Measurements from ENCODE around the gene TRIM14. TPM values are rescaled to one million over a fixed set of nuclear protein-coding genes. Genes with fewer than 3 reads are reported as not detected.

TRIM14 gene
- total and polyA plus RNA-seq, 2 of the 13 experiments (the other 11 are each of a cell fraction or from before 2014, with no cell fraction given) = 9.2 to 13.0 TPM

DNA sequence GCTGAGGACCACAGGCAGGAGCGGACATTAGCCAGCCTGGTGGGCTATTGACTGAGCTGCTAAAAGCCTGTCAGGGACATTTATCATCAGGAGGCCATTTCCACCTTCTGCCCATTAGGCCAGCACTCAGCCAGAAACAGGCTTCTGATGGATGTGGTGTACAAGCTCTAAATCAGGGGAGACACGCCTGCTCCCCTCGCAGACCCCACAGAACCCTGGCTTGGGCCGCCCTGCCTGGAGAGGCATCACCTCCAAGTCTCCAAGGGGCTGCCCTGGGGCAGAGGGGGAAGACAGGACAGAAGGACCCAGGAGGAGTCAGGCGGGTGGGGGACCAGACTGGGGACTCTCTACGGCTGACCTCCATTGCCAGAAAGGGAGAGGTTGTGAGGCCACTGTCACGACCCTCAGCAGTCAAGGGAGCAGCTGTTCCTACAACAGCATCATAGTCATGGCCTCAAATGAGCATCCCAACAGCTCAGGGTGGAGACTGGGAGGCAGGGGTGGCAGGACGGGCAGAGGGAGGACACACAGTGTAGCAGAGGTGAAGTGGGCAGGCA is 24.0 kb upstream of the TRIM14 start:
- no peak for ATAC-seq
- H2AFZ ChIP-seq (ENCODE audit: low read length) = no peak overlapping the region
- 100% methylated on average over 3 of the region's 8 CpGs for WGBS (ENCODE audit: low lambda C conversion rate)
- in situ Hi-C loops (cut with HindIII; ENCODE audit: extremely low pct_ligation_motif_present, low pct_unique_long_range_greater_than_20kb) = no loop called here
- peaks cover 0 to 16% of the 10 kb centered on the region in 2 experiments; a peak in 2 of 5 replicates for H3K36me3 ChIP-seq (replicated peaks in 1 of 2; ENCODE audit: control insufficient read depth in 1 of 2, insufficient read depth in 2 of 2, low read length in 2 of 2)
- intact Hi-C loops (cut with micrococcal nuclease; ENCODE audit: unreplicated experiment) = no loop called here
- no peak for FAIRE-seq
- H3K4me3 ChIP-seq (replicated peaks in 1 of 3; ENCODE audit: insufficient read depth in 1 of 3, low read depth in 2 of 3, low read length in 3 of 3) = no peak overlapping the region
- H3K9ac ChIP-seq (ENCODE audit: insufficient read depth, low read depth, low read length) = no peak overlapping the region
- no TSS peak for BruUV-seq (replicated peaks)
- H3K4me1 ChIP-seq (ENCODE audit: insufficient read depth, low read length) = peaks cover 37% of the 10 kb centered on the region
- DNase-seq (ENCODE audit: low spot score) = no peak
- peak overlapping the region; percentile 67 for H3K27ac ChIP-seq (ENCODE audit: extremely low read length, insufficient read depth, low read length)
- no peaks in the 10 kb centered on the region for H3K9me3 ChIP-seq (ENCODE audit: low read length)
- ChIA-PET CTCF (ENCODE audit: low intra/inter-chr PET ratio, low total read pairs) (no interaction called here), POLR2A (interaction anchor here (1.5 kb wide), 1 partner anchor 49 kb away, joined by 4 read pairs; the partner anchor contains the start of gene CORO2A)
- H3K79me2 ChIP-seq (ENCODE audit: insufficient read depth, low read length) = no peaks in the 10 kb centered on the region
- no peaks in the 10 kb centered on the region for H4K20me1 ChIP-seq (ENCODE audit: insufficient read depth, low read length)
- no peaks in the 10 kb centered on the region for H3K27me3 ChIP-seq (ENCODE audit: control insufficient read depth in 1 of 2, insufficient read depth in 2 of 2, low read length in 2 of 2)
- no peak overlapping the region for H3K4me2 ChIP-seq (ENCODE audit: low read depth, low read length)
- TF ChIP-seq, protein P1, sequence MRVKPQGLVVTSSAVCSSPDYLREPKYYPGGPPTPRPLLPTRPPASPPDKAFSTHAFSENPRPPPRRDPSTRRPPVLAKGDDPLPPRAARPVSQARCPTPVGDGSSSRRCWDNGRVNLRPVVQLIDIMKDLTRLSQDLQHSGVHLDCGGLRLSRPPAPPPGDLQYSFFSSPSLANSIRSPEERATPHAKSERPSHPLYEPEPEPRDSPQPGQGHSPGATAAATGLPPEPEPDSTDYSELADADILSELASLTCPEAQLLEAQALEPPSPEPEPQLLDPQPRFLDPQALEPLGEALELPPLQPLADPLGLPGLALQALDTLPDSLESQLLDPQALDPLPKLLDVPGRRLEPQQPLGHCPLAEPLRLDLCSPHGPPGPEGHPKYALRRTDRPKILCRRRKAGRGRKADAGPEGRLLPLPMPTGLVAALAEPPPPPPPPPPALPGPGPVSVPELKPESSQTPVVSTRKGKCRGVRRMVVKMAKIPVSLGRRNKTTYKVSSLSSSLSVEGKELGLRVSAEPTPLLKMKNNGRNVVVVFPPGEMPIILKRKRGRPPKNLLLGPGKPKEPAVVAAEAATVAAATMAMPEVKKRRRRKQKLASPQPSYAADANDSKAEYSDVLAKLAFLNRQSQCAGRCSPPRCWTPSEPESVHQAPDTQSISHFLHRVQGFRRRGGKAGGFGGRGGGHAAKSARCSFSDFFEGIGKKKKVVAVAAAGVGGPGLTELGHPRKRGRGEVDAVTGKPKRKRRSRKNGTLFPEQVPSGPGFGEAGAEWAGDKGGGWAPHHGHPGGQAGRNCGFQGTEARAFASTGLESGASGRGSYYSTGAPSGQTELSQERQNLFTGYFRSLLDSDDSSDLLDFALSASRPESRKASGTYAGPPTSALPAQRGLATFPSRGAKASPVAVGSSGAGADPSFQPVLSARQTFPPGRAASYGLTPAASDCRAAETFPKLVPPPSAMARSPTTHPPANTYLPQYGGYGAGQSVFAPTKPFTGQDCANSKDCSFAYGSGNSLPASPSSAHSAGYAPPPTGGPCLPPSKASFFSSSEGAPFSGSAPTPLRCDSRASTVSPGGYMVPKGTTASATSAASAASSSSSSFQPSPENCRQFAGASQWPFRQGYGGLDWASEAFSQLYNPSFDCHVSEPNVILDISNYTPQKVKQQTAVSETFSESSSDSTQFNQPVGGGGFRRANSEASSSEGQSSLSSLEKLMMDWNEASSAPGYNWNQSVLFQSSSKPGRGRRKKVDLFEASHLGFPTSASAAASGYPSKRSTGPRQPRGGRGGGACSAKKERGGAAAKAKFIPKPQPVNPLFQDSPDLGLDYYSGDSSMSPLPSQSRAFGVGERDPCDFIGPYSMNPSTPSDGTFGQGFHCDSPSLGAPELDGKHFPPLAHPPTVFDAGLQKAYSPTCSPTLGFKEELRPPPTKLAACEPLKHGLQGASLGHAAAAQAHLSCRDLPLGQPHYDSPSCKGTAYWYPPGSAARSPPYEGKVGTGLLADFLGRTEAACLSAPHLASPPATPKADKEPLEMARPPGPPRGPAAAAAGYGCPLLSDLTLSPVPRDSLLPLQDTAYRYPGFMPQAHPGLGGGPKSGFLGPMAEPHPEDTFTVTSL (CRISPR knock-in tag; IDR thresholded peaks at IDR 0.05; ENCODE audit: borderline replicate concordance) = no peak
- no peak for TF ChIP-seq ZEB1 (IDR thresholded peaks at IDR 0.05; ENCODE audit: insufficient replicate concordance, low read depth)
- no peak for TF ChIP-seq ARHGAP35 (CRISPR knock-in tag; IDR thresholded peaks at IDR 0.05; ENCODE audit: borderline replicate concordance)
- TF ChIP-seq PAF1 (CRISPR knock-in tag; IDR thresholded peaks at IDR 0.05) = no peak
- no peak for TF ChIP-seq ZNF768 (CRISPR knock-in tag; IDR thresholded peaks at IDR 0.05)
- TF ChIP-seq TMF1 (CRISPR knock-in tag; IDR thresholded peaks at IDR 0.05; ENCODE audit: low read depth) = no peak
- TF ChIP-seq ZNF607 (CRISPR knock-in tag; IDR thresholded peaks at IDR 0.05; ENCODE audit: borderline replicate concordance) = no peak
- no peak for TF ChIP-seq RAD51 (IDR thresholded peaks at IDR 0.05; ENCODE audit: borderline replicate concordance)
- TF ChIP-seq GTF2F1 (IDR thresholded peaks at IDR 0.05; ENCODE audit: low read length) = no peak
- no peak for TF ChIP-seq SOX6 (IDR thresholded peaks at IDR 0.05)
- no peak for TF ChIP-seq SOX6 (CRISPR knock-in tag; IDR thresholded peaks at IDR 0.05)
- TF ChIP-seq, protein P2, sequence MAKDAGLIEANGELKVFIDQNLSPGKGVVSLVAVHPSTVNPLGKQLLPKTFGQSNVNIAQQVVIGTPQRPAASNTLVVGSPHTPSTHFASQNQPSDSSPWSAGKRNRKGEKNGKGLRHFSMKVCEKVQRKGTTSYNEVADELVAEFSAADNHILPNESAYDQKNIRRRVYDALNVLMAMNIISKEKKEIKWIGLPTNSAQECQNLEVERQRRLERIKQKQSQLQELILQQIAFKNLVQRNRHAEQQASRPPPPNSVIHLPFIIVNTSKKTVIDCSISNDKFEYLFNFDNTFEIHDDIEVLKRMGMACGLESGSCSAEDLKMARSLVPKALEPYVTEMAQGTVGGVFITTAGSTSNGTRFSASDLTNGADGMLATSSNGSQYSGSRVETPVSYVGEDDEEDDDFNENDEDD (CRISPR knock-in tag; IDR thresholded peaks at IDR 0.05; ENCODE audit: borderline replicate concordance) = no peak
- TF ChIP-seq, protein P3, sequence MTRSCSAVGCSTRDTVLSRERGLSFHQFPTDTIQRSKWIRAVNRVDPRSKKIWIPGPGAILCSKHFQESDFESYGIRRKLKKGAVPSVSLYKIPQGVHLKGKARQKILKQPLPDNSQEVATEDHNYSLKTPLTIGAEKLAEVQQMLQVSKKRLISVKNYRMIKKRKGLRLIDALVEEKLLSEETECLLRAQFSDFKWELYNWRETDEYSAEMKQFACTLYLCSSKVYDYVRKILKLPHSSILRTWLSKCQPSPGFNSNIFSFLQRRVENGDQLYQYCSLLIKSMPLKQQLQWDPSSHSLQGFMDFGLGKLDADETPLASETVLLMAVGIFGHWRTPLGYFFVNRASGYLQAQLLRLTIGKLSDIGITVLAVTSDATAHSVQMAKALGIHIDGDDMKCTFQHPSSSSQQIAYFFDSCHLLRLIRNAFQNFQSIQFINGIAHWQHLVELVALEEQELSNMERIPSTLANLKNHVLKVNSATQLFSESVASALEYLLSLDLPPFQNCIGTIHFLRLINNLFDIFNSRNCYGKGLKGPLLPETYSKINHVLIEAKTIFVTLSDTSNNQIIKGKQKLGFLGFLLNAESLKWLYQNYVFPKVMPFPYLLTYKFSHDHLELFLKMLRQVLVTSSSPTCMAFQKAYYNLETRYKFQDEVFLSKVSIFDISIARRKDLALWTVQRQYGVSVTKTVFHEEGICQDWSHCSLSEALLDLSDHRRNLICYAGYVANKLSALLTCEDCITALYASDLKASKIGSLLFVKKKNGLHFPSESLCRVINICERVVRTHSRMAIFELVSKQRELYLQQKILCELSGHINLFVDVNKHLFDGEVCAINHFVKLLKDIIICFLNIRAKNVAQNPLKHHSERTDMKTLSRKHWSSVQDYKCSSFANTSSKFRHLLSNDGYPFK (CRISPR knock-in tag; IDR thresholded peaks at IDR 0.05; ENCODE audit: borderline replicate concordance) = no peak

Measured in HepG2 (cell line).